ENCODE results near the gene TXNL1. TPM values are rescaled to one million over a fixed set of nuclear protein-coding genes. Genes with fewer than 3 reads are reported as not detected.

Gene TXNL1
- total and polyA plus RNA-seq, 2 donors (not counting 3 experiments of a cell fraction or from before 2014, with no cell fraction given), result 29.5 to 81.2 TPM

DNA sequence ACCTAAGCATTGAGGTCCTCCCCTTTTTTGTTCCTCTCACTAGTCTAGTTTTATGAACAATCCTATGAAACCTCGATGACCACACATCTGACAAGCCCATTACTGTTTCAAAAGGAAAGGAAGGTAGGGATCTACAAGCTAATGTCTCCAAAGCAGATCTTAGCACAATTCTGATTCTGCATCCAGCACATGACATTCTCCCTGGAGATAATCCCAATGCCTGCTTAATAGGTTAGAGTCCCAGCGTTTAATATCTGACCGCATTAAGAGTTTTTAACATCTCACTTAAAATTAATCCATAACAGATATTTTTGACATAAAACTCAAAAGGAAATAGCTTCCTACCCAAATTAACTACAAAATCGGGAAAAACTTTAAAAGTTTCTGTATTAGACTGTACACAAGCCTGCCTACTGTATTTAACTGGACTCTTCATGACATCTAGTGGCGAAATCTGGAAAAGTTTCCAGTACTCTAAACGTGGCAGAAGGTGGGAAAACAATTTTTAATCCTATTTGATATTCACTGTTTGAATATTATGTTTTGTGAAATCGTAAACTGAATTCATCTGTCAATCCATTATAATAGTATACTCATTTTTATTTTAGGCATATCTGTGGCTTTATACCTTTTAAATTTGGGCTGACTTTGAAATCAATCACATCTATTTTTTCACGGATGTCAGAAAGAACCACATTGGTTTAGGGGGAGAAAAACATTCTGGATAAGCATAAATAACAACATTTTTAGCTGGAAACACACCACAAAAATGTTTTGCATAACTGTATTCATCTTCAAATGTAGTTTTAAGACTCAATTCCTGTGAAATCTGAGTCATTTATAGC is 62.4 kb downstream of the TXNL1 start:
- Histone ChIP-seq H3K27me3 (ENCODE audit: control insufficient read depth in 2 of 2, insufficient read depth in 2 of 2, low read length in 2 of 2) (no peaks in the 10 kb centered on the region), H3K9me1 (replicated peaks; ENCODE audit: control insufficient read depth, extremely low read depth, insufficient read depth, low read length) (no peaks in the 10 kb centered on the region), H3K36me3 (ENCODE audit: control insufficient read depth in 2 of 2, extremely low read depth in 1 of 2, insufficient read depth in 2 of 2, low read length in 2 of 2) (no peaks in the 10 kb centered on the region), H3K9me3 (replicated peaks; ENCODE audit: control insufficient read depth, insufficient read depth, low read length) (no peaks in the 10 kb centered on the region), H3K79me2 (ENCODE audit: control insufficient read depth, insufficient read depth, low read length) (no peaks in the 10 kb centered on the region), H3K4me3 (replicated peaks in 1 of 3; ENCODE audit: insufficient read depth in 1 of 3, low read depth in 1 of 3, low read length in 3 of 3) (no peak overlapping the region), H3K9ac (replicated peaks; ENCODE audit: extremely low read depth, insufficient read depth, low read length) (no peak overlapping the region), H2AFZ (ENCODE audit: low read depth, low read length) (no peak overlapping the region), H3K4me1 (ENCODE audit: control insufficient read depth, extremely low read depth, insufficient read depth, low read length) (peaks cover 25% of the 10 kb centered on the region), H3K27ac (ENCODE audit: insufficient read depth, low read depth, low read length) (no peak overlapping the region), H4K20me1 (replicated peaks; ENCODE audit: control insufficient read depth, extremely low read depth, insufficient read depth, low read length) (no peaks in the 10 kb centered on the region), H3K4me2 (ENCODE audit: insufficient read depth, low read length) (no peak overlapping the region)
- dilution Hi-C loops (cut with MboI; ENCODE audit: extremely low pct_ligation_motif_present, low sequenced_read_pairs) (no loop called here), intact Hi-C loops (cut with micrococcal nuclease) (loop anchor here (1.0 to 10.0 kb wide), 15 partner anchors 117 to 1479 kb away; no protein-coding TSS in a partner anchor)
- BruUV-seq (replicated peaks), result no TSS peak
- DNase-seq (ENCODE audit: low read depth, low spot score) (peak; percentile 82), FAIRE-seq (peak; percentile 87)
- ChIA-PET POLR2A (no interaction called here), CTCF (interaction anchor here (0.6 to 3.5 kb wide), 40 partner anchors 10 to 1592 kb away, joined by 3 to 43 read pairs (median 4); no protein-coding TSS in a partner anchor)
- peak; percentile 29 to 33 for TF ChIP-seq CTCF (IDR thresholded peaks at IDR 0.05; ENCODE audit: extremely low read depth in 1 of 2, insufficient read depth in 1 of 2, low read depth in 1 of 2, low read length in 2 of 2)
- no peak for TF ChIP-seq EZH2 (IDR thresholded peaks at IDR 0.05; ENCODE audit: borderline replicate concordance, low read depth, low read length, severe bottlenecking)
- no peak for TF ChIP-seq GATA2 (IDR thresholded peaks at IDR 0.05; ENCODE audit: insufficient read depth, insufficient read length, low read depth, low read length)
- no peak for TF ChIP-seq POLR2A (IDR thresholded peaks at IDR 0.05; ENCODE audit: low read depth, low read length)

Data from endothelial cell of umbilical vein (primary cell).